Activated naive CD4-positive, alpha-beta T cell treated with anti-CD3 and anti-CD28 coated beads for 36 hours (primary cell): Measurements from ENCODE around the gene PRTN3. TPM values are rescaled to one million over a fixed set of nuclear protein-coding genes. Genes with fewer than 3 reads are reported as not detected.
A peak's percentile ranks its signal among the peaks of the same experiment; 100 is the strongest.
"Not testable (repeated sequence)": the region's sequence is repeated elsewhere in the genome, so short reads cannot be mapped to it uniquely, and the experiment has no call there.

Source experiments
- CTCF ChIA-PET: fragments of 350-600 bp; sonication (Branson Sonifier 250); formaldehyde crosslinking; loops from one replicate; lab custom pipeline; 2021; ENCODE audit warnings: antibody characterized with exemption; lab: Charles Lee
- DNase-seq: peaks from one replicate; pipeline ENCODE4 v3.0.0-alpha.2; 2020
- H3K27ac Mint-ChIP-seq: one replicate; pipeline ENCODE4 v1.8.0; 2021; ENCODE audit warnings: mild to moderate bottlenecking, mixed read lengths
- H3K27me3 Mint-ChIP-seq: one replicate; pipeline ENCODE4 v1.8.0; 2021; ENCODE audit warnings: low read depth, mixed read lengths
- H3K36me3 Mint-ChIP-seq: one replicate; pipeline ENCODE4 v1.8.0; 2021; ENCODE audit warnings: low read depth, mixed read lengths
- H3K4me1 Mint-ChIP-seq: one replicate; pipeline ENCODE4 v1.8.0; 2021; ENCODE audit warnings: low read depth, mixed read lengths
- H3K4me3 Mint-ChIP-seq: one replicate; pipeline ENCODE4 v1.8.0; 2021; ENCODE audit warnings: mild to moderate bottlenecking, moderate library complexity, mixed read lengths
- H3K9me3 Mint-ChIP-seq: one replicate; pipeline ENCODE4 v1.8.0; 2021; ENCODE audit warnings: mixed read lengths
- intact Hi-C: fragments of 100-400 bp; cut with micrococcal nuclease; formaldehyde crosslinking; loops from one replicate; pipeline ENCODE4 v1.15.1; 2023
- total RNA-seq, 2 experiments: library from RNA; stranded (reverse); gene quantifications; one replicate each; pipeline ENCODE4 v1.2.3, GENCODE V29; 2021

Gene PRTN3
- total RNA-seq, 2 experiments from 2014 or later: not detected

DNA sequence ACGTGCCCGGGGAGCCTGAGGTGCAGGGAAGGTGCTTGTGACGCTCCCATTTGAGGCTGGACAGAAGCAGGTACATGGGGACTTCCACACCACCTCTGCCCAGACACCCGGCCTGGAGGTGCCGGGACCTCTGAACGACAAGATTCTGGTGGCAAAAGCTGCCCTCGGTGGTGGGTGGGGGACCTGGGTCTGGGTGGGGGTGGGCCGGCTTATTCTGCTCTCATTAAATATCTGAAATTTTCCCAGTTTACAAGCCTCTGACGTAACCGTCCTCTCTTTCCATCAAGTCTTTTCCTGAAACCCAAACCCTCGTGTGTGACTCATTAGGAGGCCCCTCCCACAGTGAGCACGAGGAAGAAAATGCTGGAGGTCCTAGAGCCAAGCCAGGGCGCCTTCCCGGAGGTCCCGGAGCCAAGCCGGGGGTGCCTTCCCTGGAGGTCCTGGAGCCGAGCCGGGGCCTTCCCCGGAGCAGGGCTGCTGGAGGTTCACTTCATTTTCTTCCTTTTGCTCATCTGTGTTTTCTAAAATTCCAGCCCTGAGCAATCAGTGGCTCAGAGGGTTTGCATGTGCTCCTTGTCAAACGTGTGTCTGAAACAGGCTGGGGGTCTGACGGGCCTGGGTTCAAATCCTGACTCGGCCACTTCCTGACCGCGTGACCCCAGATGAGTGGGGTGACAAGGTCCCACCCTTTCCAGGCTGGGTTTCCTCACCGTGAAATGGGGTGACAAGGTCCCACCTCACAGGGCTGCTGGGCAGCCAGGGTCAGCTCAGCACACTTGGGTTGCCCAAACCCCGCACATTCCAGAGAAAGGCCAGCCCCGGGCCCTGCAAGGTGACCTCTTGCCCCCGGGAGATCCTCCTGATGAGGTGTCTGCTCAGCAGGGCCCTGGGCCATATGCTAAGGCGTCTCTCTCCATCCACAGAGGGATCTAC lies 28.7 kb downstream of the PRTN3 start:
- intact Hi-C loops: no loop called here
- Mint-ChIP-seq H3K4me3 (no peak overlapping the region), H3K27me3 (no peaks in the 10 kb centered on the region)

DNA sequence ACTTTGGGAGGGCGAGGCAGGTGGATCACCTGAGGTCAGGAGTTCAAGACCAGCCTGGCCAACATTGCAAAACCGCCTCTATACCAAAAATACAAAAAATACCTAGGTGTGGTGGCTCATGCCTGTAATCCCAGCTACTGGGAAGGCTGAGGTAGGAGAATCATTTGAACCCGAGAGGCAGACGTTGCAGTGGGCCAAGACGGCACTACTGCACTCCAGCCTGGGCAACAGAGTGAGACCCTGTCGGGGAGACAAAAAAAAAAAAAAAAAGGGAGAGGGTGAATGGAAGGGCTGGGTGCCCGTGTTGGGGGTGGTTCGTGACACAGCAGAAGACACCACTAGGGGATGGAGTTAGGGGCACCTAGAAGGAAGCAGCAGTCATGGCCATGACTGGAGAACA lies 29.5 kb downstream of the PRTN3 start:
- H3K4me3 Mint-ChIP-seq: no peak overlapping the region
- H3K27ac Mint-ChIP-seq: no peak overlapping the region
- intact Hi-C loops: no loop called here
- no peaks in the 10 kb centered on the region for H3K9me3 Mint-ChIP-seq
- H3K4me1 Mint-ChIP-seq: peaks cover 8% of the 10 kb centered on the region
- CTCF ChIA-PET: no interaction called here
- DNase-seq: no peak
- H3K36me3 Mint-ChIP-seq: peaks cover 6% of the 10 kb centered on the region
- no peaks in the 10 kb centered on the region for H3K27me3 Mint-ChIP-seq

More for the DNA sequence above, 28.7 kb downstream of the PRTN3 start:
- DNase-seq: no peak
- Mint-ChIP-seq H3K4me1 (peaks cover 8% of the 10 kb centered on the region), H3K36me3 (peaks cover 6% of the 10 kb centered on the region), H3K27ac (no peak overlapping the region), H3K9me3 (no peaks in the 10 kb centered on the region)
- CTCF ChIA-PET: no interaction called here

DNA sequence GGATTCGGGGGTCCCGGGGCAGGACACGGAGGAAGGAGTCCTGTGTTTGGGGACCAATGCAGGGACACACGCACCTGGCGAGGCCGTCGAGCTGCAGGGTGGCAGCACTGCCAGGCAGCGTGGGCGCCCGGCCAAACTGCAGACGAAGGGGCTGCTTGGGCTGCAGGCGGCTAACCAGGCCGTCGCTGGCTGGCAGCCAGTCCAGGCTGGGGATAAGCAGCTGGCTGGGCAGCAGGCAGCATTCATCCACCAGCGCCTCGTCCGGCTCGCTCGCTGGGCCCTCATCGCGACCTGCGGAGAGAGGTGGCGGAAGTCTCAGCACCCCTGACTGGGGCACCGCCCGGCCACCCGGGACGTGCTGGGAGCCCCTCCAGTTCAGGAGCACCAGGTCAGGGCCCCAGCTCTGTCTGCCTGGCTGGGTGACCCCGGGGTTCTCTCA lies 30.2 kb downstream of the PRTN3 start:
- intact Hi-C loops: no loop called here
- Mint-ChIP-seq H3K27ac (no peak overlapping the region), H3K9me3 (no peaks in the 10 kb centered on the region), H3K4me1 (peaks cover 8% of the 10 kb centered on the region), H3K27me3 (no peaks in the 10 kb centered on the region), H3K36me3 (peaks cover 6% of the 10 kb centered on the region), H3K4me3 (no peak overlapping the region)
- CTCF ChIA-PET: no interaction called here
- DNase-seq: no peak

DNA sequence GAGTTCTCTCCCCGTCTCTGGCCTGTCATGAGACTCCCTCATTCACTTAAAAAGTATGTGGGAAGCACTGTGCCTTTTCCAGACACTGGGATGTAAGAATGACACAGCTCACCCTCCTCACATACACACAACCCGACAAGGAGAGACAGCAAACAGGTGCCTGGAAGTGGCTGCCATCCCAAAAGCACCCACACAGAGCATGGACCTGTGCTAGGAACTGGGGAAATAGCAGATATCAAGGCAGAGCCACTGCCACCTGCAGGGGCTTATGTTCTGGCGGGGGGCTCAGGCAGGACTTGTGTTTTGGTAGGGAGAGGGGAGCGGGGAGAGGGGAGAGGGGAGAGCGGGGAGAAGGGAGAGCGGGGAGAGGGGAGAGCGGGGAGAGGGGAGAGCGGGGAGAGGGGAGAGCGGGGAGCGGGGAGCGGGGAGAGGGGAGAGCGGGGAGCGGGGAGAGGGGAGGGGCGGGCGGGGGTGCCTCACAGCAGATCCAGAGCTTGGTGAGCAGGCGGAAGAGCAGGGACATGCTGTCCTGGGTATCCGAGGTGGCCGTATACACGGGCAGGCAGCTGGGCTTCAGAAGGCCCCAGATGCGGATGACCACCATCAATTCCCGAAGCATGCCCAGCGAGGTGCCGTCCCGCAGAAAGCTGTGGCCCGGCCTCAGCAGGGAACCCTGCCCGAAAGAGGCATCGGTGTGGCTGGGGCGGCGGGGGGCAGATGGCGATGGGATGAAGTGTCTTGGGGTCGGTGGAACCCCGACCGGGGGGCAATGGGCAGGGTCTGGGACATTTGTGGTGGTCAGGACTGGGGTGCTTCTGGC lies 30.9 kb downstream of the PRTN3 start:
- Mint-ChIP-seq H3K36me3 (peaks cover 6% of the 10 kb centered on the region), H3K9me3 (no peaks in the 10 kb centered on the region), H3K4me1 (peaks cover 8% of the 10 kb centered on the region), H3K27me3 (no peaks in the 10 kb centered on the region), H3K27ac (no peak overlapping the region), H3K4me3 (no peak overlapping the region)
- no peak for DNase-seq
- CTCF ChIA-PET: no interaction called here
- intact Hi-C loops: loop anchor here (2.0 kb wide), 1 partner anchor 35 kb away; no protein-coding TSS in a partner anchor

DNA sequence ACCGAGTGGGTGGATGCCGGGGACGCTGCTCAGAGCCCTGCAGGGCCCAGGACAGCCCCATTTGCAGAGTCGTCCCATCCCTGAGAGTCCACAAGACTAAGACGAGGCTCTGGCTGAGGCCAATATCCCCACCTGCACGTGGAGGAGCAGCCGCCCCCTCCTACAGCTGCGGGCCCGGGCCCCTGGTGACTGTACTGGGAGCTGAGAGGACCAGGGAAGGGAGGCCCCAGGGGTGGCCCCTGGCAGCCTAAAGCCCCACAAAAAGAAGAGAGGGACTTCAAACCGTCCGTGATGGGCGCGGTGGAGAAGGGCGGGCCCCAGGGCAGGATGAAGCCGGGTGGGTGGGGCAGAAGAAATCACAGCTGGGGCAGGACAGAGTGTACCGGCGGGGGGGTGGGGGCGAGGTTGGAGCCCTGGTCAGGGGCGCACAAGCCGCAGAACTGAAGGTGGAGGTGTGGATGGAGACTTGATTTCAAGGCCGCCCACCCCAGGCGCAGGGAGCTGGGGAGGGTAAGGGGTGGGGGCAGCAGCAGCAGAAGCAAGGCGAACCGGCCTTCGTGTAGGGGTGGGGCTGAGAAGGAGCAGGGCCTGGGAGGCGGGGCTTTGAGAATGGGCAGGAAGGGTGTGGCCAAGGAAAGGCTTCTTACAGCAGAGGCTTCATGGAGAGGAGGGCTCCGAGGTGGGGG lies 31.6 kb downstream of the PRTN3 start:
- Mint-ChIP-seq H3K4me1 (peaks cover 8% of the 10 kb centered on the region), H3K36me3 (peaks cover 6% of the 10 kb centered on the region), H3K9me3 (no peaks in the 10 kb centered on the region), H3K4me3 (peak overlapping the region; percentile 3), H3K27me3 (no peaks in the 10 kb centered on the region), H3K27ac (peak overlapping the region; percentile 61)
- CTCF ChIA-PET: no interaction called here
- DNase-seq: peak; percentile 83
- intact Hi-C loops: loop anchor here (2.0 kb wide), 1 partner anchor 34 kb away; no protein-coding TSS in a partner anchor

DNA sequence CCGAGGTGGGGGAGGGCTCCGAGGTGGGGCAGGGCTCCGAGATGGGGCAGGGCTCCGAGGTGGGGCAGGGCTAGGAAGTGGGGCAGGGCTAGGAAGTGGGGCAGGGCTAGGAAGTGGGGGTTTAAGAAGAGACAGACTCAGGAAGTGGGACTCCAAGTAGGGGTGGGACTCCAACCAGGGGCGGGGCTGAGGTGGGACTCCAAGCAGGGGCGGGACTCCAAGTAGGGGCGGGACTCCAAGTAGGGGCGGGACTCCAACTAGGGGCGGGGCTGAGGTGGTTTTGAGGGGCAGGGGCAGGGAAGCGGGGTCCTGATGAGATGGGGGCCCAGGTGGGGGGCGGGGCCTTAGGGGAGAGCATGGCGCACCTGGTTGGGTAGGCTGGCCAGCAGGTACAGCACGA lies 32.3 kb downstream of the PRTN3 start:
- H3K27ac Mint-ChIP-seq: no peak overlapping the region
- H3K4me3 Mint-ChIP-seq: no peak overlapping the region
- CTCF ChIA-PET: no interaction called here

DNA sequence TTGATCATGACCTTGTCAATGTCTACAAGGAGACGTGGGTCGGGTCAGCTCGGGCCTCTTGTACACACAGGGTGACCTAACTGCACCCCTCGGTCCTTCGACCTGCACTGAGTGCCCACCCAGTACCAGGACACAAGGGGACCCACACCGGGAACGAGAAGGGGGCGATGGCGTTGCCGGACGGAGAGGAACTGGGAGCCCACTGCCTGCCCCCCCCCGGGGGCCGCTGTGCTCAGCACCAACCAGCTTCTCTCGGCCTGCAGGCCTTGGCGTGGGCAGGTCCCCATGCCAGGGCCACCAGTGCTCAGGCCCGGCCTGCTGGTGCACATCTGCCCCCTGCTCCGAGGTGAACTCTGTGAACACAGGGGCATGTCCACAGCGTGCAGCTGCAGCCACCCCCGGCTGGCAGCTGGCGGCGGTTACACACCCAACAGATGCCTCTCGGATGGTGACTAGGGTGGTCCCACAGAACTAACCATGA lies 32.8 kb downstream of the PRTN3 start:
- Mint-ChIP-seq H3K27me3 (no peaks in the 10 kb centered on the region), H3K27ac (no peak overlapping the region), H3K36me3 (peaks cover 3% of the 10 kb centered on the region), H3K4me1 (peaks cover 8% of the 10 kb centered on the region), H3K9me3 (no peaks in the 10 kb centered on the region), H3K4me3 (no peak overlapping the region)
- intact Hi-C loops: loop anchor here (2.0 kb wide), 1 partner anchor 33 kb away; no protein-coding TSS in a partner anchor
- CTCF ChIA-PET: interaction anchor here (0.5 to 0.9 kb wide), 2 partner anchors 10 to 305 kb away, joined by 4 read pairs; no protein-coding TSS in a partner anchor
- DNase-seq: no peak

More for the DNA sequence above, 32.3 kb downstream of the PRTN3 start:
- Mint-ChIP-seq H3K9me3 (no peaks in the 10 kb centered on the region), H3K4me1 (peaks cover 8% of the 10 kb centered on the region), H3K27me3 (no peaks in the 10 kb centered on the region), H3K36me3 (peaks cover 3% of the 10 kb centered on the region)
- DNase-seq: peak; percentile 74
- intact Hi-C loops: loop anchor here (2.0 kb wide), 1 partner anchor 34 kb away; no protein-coding TSS in a partner anchor

DNA sequence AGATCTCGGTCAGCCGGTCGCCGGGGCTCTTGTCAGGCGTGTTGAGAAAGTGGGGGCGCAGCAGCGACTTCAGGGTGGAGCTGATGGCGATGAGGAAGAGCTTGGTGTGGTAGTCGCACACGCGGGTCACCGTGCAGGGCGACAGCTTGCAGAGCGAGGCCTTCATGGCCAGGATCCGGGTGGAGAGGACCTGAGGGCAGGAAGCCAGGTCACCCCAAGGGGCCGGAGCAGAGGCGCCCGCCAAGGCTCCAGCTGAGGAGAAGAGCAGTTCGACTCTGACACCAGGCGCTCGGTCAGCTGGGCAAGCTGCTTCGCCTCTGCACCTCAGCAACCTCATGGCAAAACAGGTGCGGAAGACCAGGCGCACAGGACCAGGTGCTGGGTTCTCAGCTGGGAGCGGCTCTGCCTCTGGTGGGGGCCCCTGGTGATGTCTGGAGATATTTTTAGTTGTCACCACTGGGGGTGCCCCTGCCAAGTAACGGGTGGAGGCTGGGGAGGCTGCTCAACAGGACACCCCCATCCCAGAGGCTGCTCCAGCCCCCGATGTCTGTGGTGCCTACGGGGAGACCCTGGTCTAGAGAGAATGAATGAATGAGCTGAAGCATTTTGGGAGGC lies 34.6 kb downstream of the PRTN3 start:
- intact Hi-C loops: no loop called here
- Mint-ChIP-seq H3K27me3 (no peaks in the 10 kb centered on the region), H3K9me3 (no peaks in the 10 kb centered on the region), H3K36me3 (peaks cover 4% of the 10 kb centered on the region), H3K27ac (no peak overlapping the region), H3K4me3 (no peak overlapping the region), H3K4me1 (peaks cover 8% of the 10 kb centered on the region)
- no peak for DNase-seq
- CTCF ChIA-PET: interaction anchor here (0.5 kb wide), 1 partner anchor 249 kb away, joined by 5 read pairs; no protein-coding TSS in a partner anchor

DNA sequence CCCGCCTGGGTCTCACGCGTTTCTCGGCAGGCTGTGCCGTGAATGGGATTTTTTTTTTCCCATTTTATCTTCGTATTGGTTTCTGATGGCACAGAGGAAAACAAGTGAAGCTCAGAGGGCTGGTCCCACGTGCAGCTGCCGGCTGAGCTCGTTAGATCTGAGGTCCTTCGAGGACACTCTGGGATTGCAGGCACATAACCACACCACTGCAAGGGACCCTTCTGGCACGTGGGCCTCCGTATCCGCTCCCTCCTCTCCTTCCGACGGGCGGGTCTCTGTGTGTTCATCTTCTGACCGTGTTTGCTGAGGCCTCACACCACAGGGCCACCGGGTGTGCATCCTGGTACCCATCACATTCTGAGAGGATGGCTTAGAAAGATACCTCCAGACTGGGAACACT lies 35.3 kb downstream of the PRTN3 start:
- Mint-ChIP-seq H3K36me3 (peaks cover 3% of the 10 kb centered on the region), H3K4me1 (peaks cover 8% of the 10 kb centered on the region), H3K27ac (no peak overlapping the region), H3K4me3 (no peak overlapping the region), H3K9me3 (no peaks in the 10 kb centered on the region), H3K27me3 (no peaks in the 10 kb centered on the region)
- DNase-seq: no peak
- intact Hi-C loops: no loop called here
- CTCF ChIA-PET: no interaction called here

DNA sequence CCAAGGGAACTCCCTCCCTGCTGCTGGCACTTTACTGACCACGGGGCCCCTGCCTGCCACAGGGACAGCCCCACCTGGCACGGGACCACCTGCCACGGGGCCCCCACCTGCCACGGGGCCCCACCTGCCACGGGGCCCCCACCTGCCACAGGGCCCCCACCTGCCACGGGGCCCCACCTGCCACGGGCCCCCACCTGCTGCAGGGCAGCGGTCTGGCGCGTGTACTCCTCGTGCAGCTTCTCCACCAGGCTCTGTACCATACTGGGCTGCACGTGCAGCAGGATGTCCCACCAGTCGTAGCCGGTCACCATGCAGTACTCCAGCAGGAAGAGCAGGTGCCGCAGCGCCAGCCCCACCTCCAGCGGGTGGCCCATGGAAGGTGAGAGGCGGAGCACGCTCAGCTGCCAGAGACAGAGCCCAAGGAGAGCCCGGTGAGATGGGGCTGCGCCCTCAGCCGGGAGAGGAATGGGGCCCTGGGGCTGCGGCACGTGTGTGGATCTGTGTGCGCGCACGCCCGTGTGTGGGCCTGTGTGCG lies 36.0 kb downstream of the PRTN3 start:
- Mint-ChIP-seq H3K27me3 (no peaks in the 10 kb centered on the region), H3K27ac (no peak overlapping the region), H3K4me1 (peaks cover 8% of the 10 kb centered on the region), H3K4me3 (no peak overlapping the region), H3K36me3 (peaks cover 4% of the 10 kb centered on the region), H3K9me3 (no peaks in the 10 kb centered on the region)
- no peak for DNase-seq
- intact Hi-C loops: no loop called here
- CTCF ChIA-PET: no interaction called here

DNA sequence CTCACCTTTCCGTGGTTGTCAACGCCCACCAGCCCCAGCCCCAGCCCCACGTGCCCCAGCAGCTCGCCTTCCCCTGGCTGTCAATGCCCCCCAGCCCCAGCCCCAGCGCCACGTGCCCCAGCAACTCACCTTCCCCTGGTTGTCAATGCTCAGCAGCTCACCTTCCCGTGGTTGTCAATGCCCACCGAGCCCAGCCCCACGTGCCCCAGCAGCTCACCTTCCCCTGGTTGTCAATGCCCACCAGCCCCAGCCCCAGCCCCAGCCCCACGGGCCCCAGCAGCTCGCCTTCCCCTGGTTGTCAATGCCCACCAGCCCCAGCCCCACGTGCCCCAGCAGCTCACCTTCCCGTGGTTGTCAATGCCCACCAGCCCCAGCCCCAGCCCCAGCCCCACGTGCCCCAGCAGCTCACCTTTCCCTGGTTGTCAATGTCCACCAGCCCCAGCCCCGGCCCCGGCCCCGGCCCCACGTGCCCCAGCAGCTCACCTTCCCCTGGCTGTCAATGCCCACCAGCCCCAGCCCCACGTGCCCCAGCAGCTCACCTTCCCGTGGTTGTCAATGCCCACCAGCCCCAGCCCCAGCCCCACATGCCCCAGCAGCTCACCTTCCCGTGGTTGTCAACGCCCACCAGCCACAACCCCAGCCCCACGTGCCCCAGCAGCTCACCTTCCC lies 37.3 kb downstream of the PRTN3 start:
- H3K4me1 Mint-ChIP-seq, H3K27me3 Mint-ChIP-seq, H3K4me3 Mint-ChIP-seq, CTCF ChIA-PET, DNase-seq, H3K27ac Mint-ChIP-seq, H3K36me3 Mint-ChIP-seq, H3K9me3 Mint-ChIP-seq, intact Hi-C loops: not testable (repeated sequence)
